ENCODE measurements around the gene RPL28. TPM values are rescaled to one million over a fixed set of nuclear protein-coding genes. Genes with fewer than 3 reads are reported as not detected.

The RPL28 gene
- total and polyA plus RNA-seq, 2 of the 4 experiments (the other 2 are of a cell fraction) = 386 to 1,693 TPM

- intact Hi-C loops (cut with micrococcal nuclease) = no loop called here
- POLR2A ChIA-PET (ENCODE audit: unreplicated experiment) = no interaction called here
- no peak overlapping the region for H4K8ac ChIP-seq (ENCODE audit: low read depth in 2 of 2, low read length in 2 of 2)
These were observed 30.4 kb upstream of the RPL28 start for GRCh38 chr19:55355213-55355821.

More at GRCh38 chr19:55355213-55355821, 30.4 kb upstream of the RPL28 start:
- no peaks in the 10 kb centered on the region for H3K79me1 ChIP-seq (ENCODE audit: low read depth in 1 of 2, low read length in 2 of 2)
- DNase-seq (no peak), ATAC-seq (ENCODE audit: low read depth) (no peak)
- H4K20me1 ChIP-seq (ENCODE audit: insufficient read depth, low read length) = peaks cover 7% of the 10 kb centered on the region; the same call in 1 of the 2 replicates
- H3K36me3 ChIP-seq (ENCODE audit: control insufficient read depth, insufficient read depth, low read length) = no peaks in the 10 kb centered on the region
- H2AK9ac ChIP-seq (replicated peaks; ENCODE audit: low read depth, low read length, poor library complexity) = peak overlapping the region; percentile 23
- no peak overlapping the region for H3K27ac ChIP-seq (ENCODE audit: insufficient read depth, low read length)
- peaks cover 43% of the 10 kb centered on the region for H3K27me3 ChIP-seq (ENCODE audit: control insufficient read depth, insufficient read depth, low read length)
- H2AFZ ChIP-seq (replicated peaks; ENCODE audit: low read length, poor library complexity) = no peak overlapping the region
- BruUV-seq (replicated peaks) = no TSS peak
- no peak overlapping the region for H2BK120ac ChIP-seq (ENCODE audit: low read depth, low read length)
- H2BK5ac ChIP-seq (ENCODE audit: low read depth, low read length, poor library complexity, severe bottlenecking) = no peak overlapping the region
- in situ Hi-C loops (cut with MboI; ENCODE audit: low sequenced_read_pairs) (no loop called here), dilution Hi-C loops (cut with HindIII; ENCODE audit: low sequenced_read_pairs, unreplicated experiment) (no loop called here)
- no peak overlapping the region for H2BK20ac ChIP-seq (ENCODE audit: low read depth, low read length)
- H3K23ac ChIP-seq (ENCODE audit: low read depth, low read length) = no peak overlapping the region
- no peak overlapping the region for H4K91ac ChIP-seq (ENCODE audit: insufficient read depth, low read depth, low read length)
- TF ChIP-seq ELK1 (IDR thresholded peaks at IDR 0.05; ENCODE audit: borderline replicate concordance, low read depth, low read length) = no peak
- TF ChIP-seq SMC3 (IDR thresholded peaks at IDR 0.05; ENCODE audit: low read depth, low read length) = no peak
- no peak for TF ChIP-seq USF2 (IDR thresholded peaks at IDR 0.05; ENCODE audit: low read depth, low read length)
- no peak for TF ChIP-seq MAZ (IDR thresholded peaks at IDR 0.05; ENCODE audit: borderline replicate concordance, low read depth, low read length)
- no peak for TF ChIP-seq NFE2L2 (IDR thresholded peaks at IDR 0.05; ENCODE audit: low read depth, low read length)
- TF ChIP-seq FOS (IDR thresholded peaks at IDR 0.05; ENCODE audit: low read depth, low read length) = no peak
- TF ChIP-seq MXI1 (IDR thresholded peaks at IDR 0.05; ENCODE audit: borderline replicate concordance, low read depth, low read length) = no peak
- no peak for TF ChIP-seq BHLHE40 (IDR thresholded peaks at IDR 0.05; ENCODE audit: low read depth, low read length)
- TF ChIP-seq CHD1 (IDR thresholded peaks at IDR 0.05; ENCODE audit: low read depth, low read length) = no peak
- no peak for TF ChIP-seq CEBPB (IDR thresholded peaks at IDR 0.05; ENCODE audit: low read depth, low read length)
- no peak for TF ChIP-seq RFX5 (IDR thresholded peaks at IDR 0.05; ENCODE audit: low read depth, low read length)
- no peak for TF ChIP-seq CTCF (conservative IDR thresholded peaks at IDR 0.05; ENCODE audit: low read depth, low read length)
- TF ChIP-seq RCOR1 (IDR thresholded peaks at IDR 0.05; ENCODE audit: insufficient replicate concordance, low read length) = no peak
- TF ChIP-seq POLR2A (IDR thresholded peaks at IDR 0.05; ENCODE audit: low read depth, low read length) = no peak
- TF ChIP-seq MAFK (IDR thresholded peaks at IDR 0.05; ENCODE audit: low read depth, low read length) = no peak
- no peak for TF ChIP-seq RAD21 (IDR thresholded peaks at IDR 0.05; ENCODE audit: low read length)
- CTCF ChIA-PET = no interaction called here
- H2BK15ac ChIP-seq (ENCODE audit: low read depth, low read length) = no peak overlapping the region
- peaks cover 5% of the 10 kb centered on the region; the same call in 1 of the 2 replicates for H3K4me1 ChIP-seq (ENCODE audit: control insufficient read depth, insufficient read depth, low read length)
- no peak overlapping the region for H4K5ac ChIP-seq (ENCODE audit: low read depth, low read length)
- H3K9ac ChIP-seq (ENCODE audit: low read depth, low read length) = no peak overlapping the region
- no peak overlapping the region for H3K4me2 ChIP-seq (ENCODE audit: low read depth, low read length)
- H3K4ac ChIP-seq (ENCODE audit: low read depth, low read length) = no peak overlapping the region
- no peak overlapping the region for H2AK5ac ChIP-seq (ENCODE audit: low read depth, low read length)
- no peaks in the 10 kb centered on the region for H3K9me3 ChIP-seq (ENCODE audit: control insufficient read depth, insufficient read depth, low read length)
- no peak overlapping the region for H3K18ac ChIP-seq (ENCODE audit: low read depth, low read length)
- 55% methylated on average over 5 of the region's 13 CpGs; no CpG with 5 or more reads in 1 of the 2 experiments for whole genome bisulfite sequencing, 2 experiments (ENCODE audit: extremely low coverage in 2 of 2, insufficient read length in 1 of 2)
- no peak overlapping the region for H3K56ac ChIP-seq (ENCODE audit: extremely low read depth, insufficient read depth, low read length)
- H3K4me3 ChIP-seq (ENCODE audit: insufficient read depth, low read depth, low read length) = no peak overlapping the region
- no peak overlapping the region for H3K14ac ChIP-seq (replicated peaks; ENCODE audit: low read depth, low read length)
- no peaks in the 10 kb centered on the region for H3K9me1 ChIP-seq (ENCODE audit: insufficient read depth, low read length)

Data from IMR-90 (cell line).